T47D (cell line): ENCODE data around the gene TMEM140.
"Not testable (repeated sequence)": the region's sequence is repeated elsewhere in the genome, so short reads cannot be mapped to it uniquely, and the experiment has no call there.

Experiments
- DNase-seq, 2 experiments: peaks; one replicate each; pipeline versions ENCODE4 v3.0.0 to v3.0.0-alpha.2; 2011 to 2012; ENCODE audit warnings: low read depth in 1 of 2, low spot score in 1 of 2
- JUND ChIP-seq: IDR thresholded peaks from 2 replicates; pipeline ENCODE4 v1.6.1; 2012; ENCODE audit warnings: low read depth
- in situ Hi-C: cut with HindIII; loops from 2 replicates; pipeline ENCODE4 v1.10.0; 2016; ENCODE audit warnings: low sequenced_read_pairs, low pct_unique_long_range_greater_than_20kb

Gene TMEM140

DNA sequence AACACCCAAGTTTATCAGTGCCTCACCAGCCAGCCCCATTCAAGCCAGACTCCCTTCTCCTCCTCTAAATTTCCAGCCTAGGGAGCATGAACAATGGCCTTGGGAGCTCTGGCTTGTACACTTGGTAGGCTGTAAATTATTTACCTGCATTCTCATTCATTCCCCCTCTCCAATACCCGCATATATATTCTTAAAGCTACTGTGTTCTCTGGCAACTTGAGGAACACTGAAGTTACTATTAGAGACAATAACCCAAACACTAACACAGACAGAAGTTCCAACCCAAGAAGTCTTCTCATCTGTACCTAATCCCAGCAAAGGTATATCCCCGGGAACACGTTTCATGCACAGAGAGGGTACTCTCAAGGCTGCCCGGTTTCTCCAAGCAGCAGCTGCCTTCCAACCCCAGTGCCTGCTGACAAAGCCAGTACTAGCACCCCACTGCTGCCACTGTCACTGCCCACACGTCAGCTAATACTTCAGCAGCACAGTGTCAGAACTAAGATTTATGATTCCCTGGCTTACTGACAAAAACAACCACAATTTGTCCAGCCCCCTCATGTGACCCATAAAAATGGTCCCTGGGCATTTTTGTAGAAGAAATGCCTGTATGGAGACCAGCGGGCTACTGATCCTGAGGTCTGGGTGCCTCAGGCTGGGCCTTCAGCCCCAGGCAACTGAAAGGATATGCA lies 60.4 kb downstream of the TMEM140 start:
- DNase-seq: no peak

DNA sequence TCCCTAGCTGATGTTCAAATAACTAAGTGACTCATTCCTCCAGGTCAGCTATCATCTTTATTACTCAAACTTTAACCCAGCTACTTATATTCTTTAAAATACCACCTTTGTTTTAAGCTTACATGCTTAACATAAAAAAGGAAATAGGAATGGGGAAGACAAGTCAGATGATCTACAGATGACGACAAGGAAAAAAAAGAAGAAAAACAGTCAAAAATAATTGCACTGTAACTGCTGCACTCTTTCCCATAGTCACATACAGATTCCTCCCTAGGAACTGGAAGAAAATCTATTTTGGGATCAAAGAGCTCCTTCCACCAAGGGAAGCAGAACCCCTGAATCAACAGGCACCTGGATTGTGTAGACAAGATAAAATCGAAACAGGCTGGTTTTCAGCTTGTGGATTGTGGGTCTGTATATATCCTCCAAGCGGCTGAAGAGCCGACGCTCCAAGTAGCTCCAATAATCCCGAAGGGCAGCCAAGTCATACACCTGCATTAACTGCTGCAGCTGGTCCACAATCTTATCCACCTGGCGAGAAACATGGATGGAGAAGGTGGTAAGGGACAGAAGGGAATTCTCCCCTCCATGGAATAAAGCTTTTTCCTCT lies 61.5 kb downstream of the TMEM140 start:
- TF ChIP-seq JUND: no peak
- in situ Hi-C loops: no loop called here
- DNase-seq: no peak

More for the DNA sequence above, 60.4 kb downstream of the TMEM140 start:
- no peak for TF ChIP-seq JUND
- in situ Hi-C loops: no loop called here

DNA sequence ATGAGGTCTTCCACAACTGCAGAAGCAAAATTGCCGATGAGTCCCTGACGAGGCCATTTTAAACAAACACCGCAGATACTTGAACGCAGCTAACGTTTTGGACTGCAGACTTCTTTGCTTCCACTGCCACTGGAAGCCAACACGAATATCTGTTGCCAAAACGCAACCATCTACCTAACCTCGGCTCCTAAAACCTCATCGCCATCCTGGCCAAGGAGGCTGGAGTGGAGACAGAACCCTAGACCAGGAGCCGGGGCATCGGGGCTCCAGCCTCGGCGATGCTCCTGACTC lies 63.0 kb downstream of the TMEM140 start:
- DNase-seq: peak; percentile 2 to 9
- in situ Hi-C loops: no loop called here
- no peak for TF ChIP-seq JUND

DNA sequence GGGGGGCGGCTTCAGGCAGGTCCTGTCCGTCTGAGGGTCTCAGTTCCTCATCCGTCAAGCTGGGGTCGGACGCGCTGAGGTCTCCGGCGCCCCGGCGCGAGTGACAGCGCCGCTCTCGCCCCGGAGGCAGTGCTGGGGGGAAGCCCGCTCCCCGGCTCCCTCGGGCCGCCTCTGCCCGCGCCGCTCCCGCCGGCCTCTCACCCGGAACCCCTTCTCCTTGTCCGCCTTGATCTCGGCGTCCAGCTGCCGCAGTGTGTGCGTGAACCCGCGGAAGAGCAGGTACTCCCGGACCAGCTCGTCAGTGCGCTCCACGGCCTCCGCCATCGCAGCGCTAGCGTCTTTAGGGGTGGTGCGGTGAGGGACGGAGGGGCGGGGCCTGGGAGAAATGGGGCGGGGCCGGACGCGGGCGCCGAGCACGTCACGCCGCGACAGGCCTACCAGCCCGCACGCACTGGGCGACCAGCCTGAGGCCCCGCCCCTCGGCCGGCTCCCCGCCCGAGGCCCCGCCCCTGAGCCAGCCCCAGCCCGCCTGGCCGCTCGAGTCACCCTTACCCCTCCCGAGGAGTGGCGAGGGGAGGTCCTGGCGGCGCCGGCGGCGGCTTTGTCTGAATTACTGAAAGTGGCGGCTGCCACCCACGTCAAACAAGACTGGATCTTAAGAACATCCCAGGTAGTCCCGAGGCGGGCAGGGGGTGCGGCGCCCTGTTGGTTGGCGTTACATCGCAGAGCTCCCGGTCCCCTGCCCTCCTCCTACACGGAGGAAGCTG lies 63.5 kb downstream of the TMEM140 start, which contains the start of gene WDR91:
TSS of gene WDR91 (minus strand) at position 348 of the 767 bp plus-strand sequence. CDS start at position 324, 24 bp downstream.
- peak; percentile 91 to 95 for DNase-seq
- TF ChIP-seq JUND: no peak
- in situ Hi-C loops: no loop called here

DNA sequence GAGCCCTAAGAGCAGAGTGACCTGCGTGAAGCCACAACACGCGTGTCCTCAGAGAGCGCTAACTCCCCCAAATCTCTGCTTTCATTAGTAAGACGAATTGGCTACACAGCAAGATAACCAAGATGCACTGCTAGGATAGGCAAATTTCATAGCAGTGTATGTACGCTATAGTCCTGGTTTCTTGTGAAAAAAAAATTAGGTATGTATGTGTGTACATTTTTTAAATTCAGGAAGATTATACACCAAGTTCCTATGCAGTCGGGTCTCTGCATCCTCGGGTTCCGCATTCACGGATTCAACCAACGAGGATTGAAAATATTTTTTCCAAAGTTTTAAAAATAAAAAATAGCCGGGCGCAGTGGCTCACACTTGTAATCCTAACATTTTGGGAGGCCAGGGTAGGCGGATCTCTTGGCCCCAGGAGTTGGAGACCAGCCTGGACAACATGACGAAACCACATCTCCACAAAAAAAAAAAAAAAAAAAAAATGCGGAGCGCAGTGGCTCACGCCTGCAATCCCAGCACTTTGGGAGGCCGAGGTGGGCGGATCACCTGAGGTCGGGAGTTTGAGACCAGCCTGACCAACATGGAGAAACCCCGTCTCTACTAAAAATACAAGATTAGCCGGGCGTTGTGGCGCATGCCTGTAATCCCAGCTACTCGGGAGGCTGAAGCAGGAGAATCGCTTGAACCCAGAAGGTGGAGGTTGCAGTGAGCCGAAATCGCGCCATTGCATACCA lies 64.2 kb downstream of the TMEM140 start:
- DNase-seq, in situ Hi-C loops: not testable (repeated sequence)

DNA sequence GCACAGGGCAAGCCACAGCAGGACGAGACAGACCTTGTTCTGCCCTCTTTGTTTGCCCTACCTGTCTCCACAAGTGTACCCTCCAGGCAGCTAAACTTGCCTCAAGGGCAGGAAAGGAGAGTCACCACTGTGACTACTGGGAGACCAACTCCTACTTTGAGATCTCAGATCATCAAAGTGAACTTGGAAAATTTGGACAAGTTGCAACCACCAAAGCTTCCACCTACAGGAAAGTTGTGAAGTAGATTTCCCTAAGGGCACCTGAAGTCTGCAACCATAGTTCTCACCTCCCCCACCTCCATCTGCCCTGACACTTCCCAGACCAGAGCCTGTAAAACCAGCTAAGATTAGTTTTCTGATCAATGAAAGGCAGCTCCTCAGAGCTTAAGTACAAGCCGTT lies 66.0 kb downstream of the TMEM140 start:
- no peak for TF ChIP-seq JUND
- DNase-seq: peak in 1 of 2 experiments; percentile 54
- in situ Hi-C loops: no loop called here

DNA sequence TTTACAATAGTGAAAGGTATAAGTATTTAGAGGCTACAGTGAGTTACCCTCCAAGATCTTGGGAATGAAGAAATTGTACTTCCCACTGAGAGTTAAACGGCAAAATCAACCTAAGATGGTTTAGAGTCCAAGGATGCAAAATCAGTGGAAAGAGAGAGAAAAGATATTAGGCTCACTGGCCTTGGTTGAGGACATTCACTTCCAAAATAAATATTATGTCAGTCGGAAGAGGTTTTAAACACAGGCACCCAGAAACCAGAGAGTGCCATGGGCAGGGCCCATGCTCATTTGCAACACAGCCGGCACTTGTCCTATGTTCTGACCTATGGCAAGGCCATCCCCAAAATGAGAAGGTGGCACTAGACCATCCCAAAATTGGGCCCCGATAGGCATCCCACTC lies 67.3 kb downstream of the TMEM140 start:
- in situ Hi-C loops: no loop called here
- no peak for TF ChIP-seq JUND
- no peak for DNase-seq

DNA sequence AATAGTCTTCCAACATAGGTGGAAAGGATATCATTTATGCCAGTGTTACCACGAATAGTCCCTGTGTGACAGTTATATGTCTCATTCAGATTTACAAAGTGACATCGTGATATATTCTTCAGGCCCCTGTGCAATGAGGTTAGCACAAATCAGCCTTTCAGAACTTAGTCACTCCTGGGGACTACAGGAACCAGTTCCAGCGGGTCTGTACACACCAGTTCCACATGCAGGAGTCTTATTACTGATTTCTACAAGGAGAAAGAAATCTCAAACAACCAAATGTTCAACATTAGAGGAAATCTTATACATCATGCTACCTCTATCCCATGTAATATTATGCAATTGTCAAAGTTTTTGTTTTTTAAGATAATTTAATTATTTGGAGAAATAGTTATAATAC lies 67.8 kb downstream of the TMEM140 start:
- in situ Hi-C loops: no loop called here
- no peak for DNase-seq
- TF ChIP-seq JUND: no peak
